K562 (cell line): ENCODE measurements around the gene PTK7. TPM values are rescaled to one million over a fixed set of nuclear protein-coding genes. Genes with fewer than 3 reads are reported as not detected.

Experiments used
- ADNP ChIP-seq: fragments of 200-800 bp; sonication (Bioruptor generic); IDR thresholded peaks from 2 replicates; pipeline ENCODE4 v1.6.1; 2016; ENCODE audit warnings: missing genetic modification characterization, missing compliant biosample characterization
- ATF4 ChIP-seq: fragments of 450-650 bp; formaldehyde crosslinking; IDR thresholded peaks from 2 replicates; pipeline ENCODE4 v1.4.0; 2022; ENCODE audit warnings: mild to moderate bottlenecking, moderate library complexity
- BCOR ChIP-seq: fragments of 450-650 bp; IDR thresholded peaks from 2 replicates; pipeline ENCODE4 v1.6.1; 2016
- BRD4 ChIP-seq: fragments of 200-600 bp; sonication (generic); IDR thresholded peaks from 2 replicates; pipeline ENCODE4 v1.6.1; 2017; ENCODE audit warnings: inconsistent platforms
- BRD9 ChIP-seq: fragments of 450-650 bp; IDR thresholded peaks from 2 replicates; pipeline ENCODE4 v1.6.1; 2018; ENCODE audit warnings: low read depth; ENCODE audit not compliant: partially characterized antibody
- CBX5 ChIP-seq: IDR thresholded peaks from 2 replicates; pipeline ENCODE4 v1.6.1; 2014; ENCODE audit warnings: low read depth, borderline replicate concordance
- E2F4 ChIP-seq: sonication (generic); formaldehyde crosslinking; IDR thresholded peaks from 2 replicates; pipeline ENCODE4 v1.8.0; 2022; ENCODE audit warnings: mild to moderate bottlenecking, low read depth, missing genetic modification reagents
- ETV5 ChIP-seq: sonication (generic); formaldehyde crosslinking; IDR thresholded peaks from 2 replicates; pipeline ENCODE4 v1.4.0; 2020; ENCODE audit warnings: low read depth, mild to moderate bottlenecking, missing genetic modification reagents
- GATAD2A ChIP-seq: fragments of 450-650 bp; IDR thresholded peaks from 2 replicates; pipeline ENCODE4 v1.6.1; 2017
- GATAD2B ChIP-seq: fragments of 450-650 bp; IDR thresholded peaks from 2 replicates; pipeline ENCODE4 v1.6.1; 2017; ENCODE audit warnings: mild to moderate bottlenecking, borderline replicate concordance
- HSF4 ChIP-seq: fragments of 250-450 bp; sonication (Bioruptor Pico); IDR thresholded peaks from 2 replicates; pipeline ENCODE4 v2.1.2; 2022; ENCODE audit warnings: mild to moderate bottlenecking, moderate library complexity, borderline replicate concordance
- MXD1 ChIP-seq: fragments of 250-450 bp; sonication (Bioruptor Pico); IDR thresholded peaks from 2 replicates; pipeline ENCODE4 v1.8.0; 2021; ENCODE audit warnings: borderline replicate concordance, mild to moderate bottlenecking, moderate library complexity; ENCODE audit not compliant: poor library complexity, severe bottlenecking
- POLR2B ChIP-seq: fragments of 450-650 bp; IDR thresholded peaks from 2 replicates; pipeline ENCODE4 v1.6.1; 2018; ENCODE audit warnings: low read depth; ENCODE audit not compliant: partially characterized antibody
- SMARCE1 ChIP-seq: fragments of 450-650 bp; IDR thresholded peaks from 2 replicates; pipeline ENCODE4 v1.7.1; 2016; ENCODE audit warnings: mild to moderate bottlenecking
- TCF3 ChIP-seq: sonication (generic); formaldehyde crosslinking; IDR thresholded peaks from 2 replicates; pipeline ENCODE4 v1.4.0; 2020; ENCODE audit warnings: mild to moderate bottlenecking, missing genetic modification reagents
- UBTF ChIP-seq, 2 experiments: IDR thresholded peaks; 2 replicates each; pipeline ENCODE4 v1.6.1; 2012; ENCODE audit warnings: improper control_type of control experiment in 2 of 2, low read depth in 2 of 2, low read length in 2 of 2, borderline replicate concordance in 1 of 2
- ZBTB8A ChIP-seq: fragments of 450-650 bp; IDR thresholded peaks from 2 replicates; pipeline ENCODE4 v1.6.1; 2018; ENCODE audit warnings: mild to moderate bottlenecking, moderate library complexity; ENCODE audit not compliant: partially characterized antibody
- ZMIZ1 ChIP-seq, 2 experiments: fragments of 150-350 bp in 1 of 2; IDR thresholded peaks; 2 replicates each; pipeline ENCODE4 v1.6.1; 2012 to 2016; ENCODE audit warnings: low read depth in 2 of 2, low read length in 2 of 2, mild to moderate bottlenecking in 1 of 2, moderate library complexity in 1 of 2
- ZNF140 ChIP-seq: fragments of 250-450 bp; sonication (Bioruptor Pico); IDR thresholded peaks from 2 replicates; pipeline ENCODE4 v1.8.0; 2021; ENCODE audit warnings: moderate library complexity, mild to moderate bottlenecking, inconsistent platforms
- polyA plus RNA-seq, 8 experiments: library from polyadenylated mRNA; depleted of rRNA in 4 of 8; stranded (reverse) in 5 of 8; unstranded in 3 of 8; fragments of >200 nt; fragmentation: Nextera tagmentation in 2 of 8; fragmentation: Illumina TruSeq in 1 of 8; extraction: Ambion mirVana in 2 of 8; extraction: Trizol in 1 of 8; gene quantifications; 2 replicates each; pipeline versions ENCODE4 v1.2.1 to v1.2.3, GENCODE V29; 2011 to 2014; ENCODE audit warnings: inconsistent platforms in 1 of 8, missing spikeins in 1 of 8
- total RNA-seq, 7 experiments: library from RNA; depleted of rRNA in 6 of 7; stranded (reverse); fragments of >200 nt in 6 of 7; fragmentation: Illumina TruSeq in 2 of 7; extraction: Trizol in 2 of 7; gene quantifications; 2 replicates each; pipeline versions ENCODE4 v1.2.1 to v1.2.3, GENCODE V29; 2011 to 2021; ENCODE audit warnings: low replicate concordance in 1 of 7

The PTK7 gene
- total and polyA plus RNA-seq, 9 of the 15 experiments (the other 6 are each of a cell fraction or from before 2014, with no cell fraction given): 0.20 to 6.8 (median 4.2) TPM

GRCh38 chr6:43170931-43171706, 95.0 kb downstream of the PTK7 start, which contains the start of gene SRF (continued):
- TF ChIP-seq HSF4 (CRISPR knock-in tag): 0 out of 2 replicates have a peak, but pooled peaks have one; percentile 47
- TF ChIP-seq ZNF140 (CRISPR knock-in tag): no peak
- no peak for TF ChIP-seq ZBTB8A
- TF ChIP-seq POLR2B: peak; percentile 74
- TF ChIP-seq ATF4 (CRISPR knock-in tag): 0 out of 2 replicates have a peak, but pooled peaks have one; percentile 21
- 0 out of 2 replicates have a peak, but pooled peaks have one; percentile 24 for TF ChIP-seq E2F4 (CRISPR knock-in tag)
- peak; percentile 54; the same call in 1 of the 2 replicates for TF ChIP-seq BRD4
- peak; percentile 90 to 94 for TF ChIP-seq UBTF (IDR thresholded peaks at IDR 0.05; ENCODE audit: borderline replicate concordance in 1 of 2, low read depth in 2 of 2, low read length in 2 of 2)
- TF ChIP-seq ZMIZ1 (IDR thresholded peaks at IDR 0.05; ENCODE audit: low read depth in 2 of 2, low read length in 2 of 2): peak in 1 of 2 experiments; percentile 27; a peak in 1 of 4 replicates
- TF ChIP-seq SMARCE1: peak; percentile 2; the same call in 1 of the 2 replicates
- peak; percentile 52; the same call in 1 of the 2 replicates for TF ChIP-seq BCOR
- peak; percentile 33 for TF ChIP-seq MXD1 (CRISPR knock-in tag)
- TF ChIP-seq ADNP: no peak
- TF ChIP-seq GATAD2A: no peak
- TF ChIP-seq GATAD2B: peak; percentile 99
- TF ChIP-seq TCF3 (CRISPR knock-in tag): no peak
- TF ChIP-seq CBX5: no peak
- peak; percentile 11 for TF ChIP-seq BRD9
- TF ChIP-seq ETV5 (CRISPR knock-in tag): 0 out of 2 replicates have a peak, but pooled peaks have one; percentile 13
